Measurements from ENCODE around the gene ZCCHC24. TPM values are rescaled to one million over a fixed set of nuclear protein-coding genes. Genes with fewer than 3 reads are reported as not detected.

ZCCHC24 gene
- total RNA-seq, 1 donor from 2014 or later, result 31.8 TPM

GRCh38 chr10:79346388-79347225, 98.8 kb downstream of the ZCCHC24 start:
- peak overlapping the region; percentile 39 for H3K4me3 Mint-ChIP-seq
- peaks cover 16% of the 10 kb centered on the region for H3K4me1 Mint-ChIP-seq
- no peak overlapping the region for H3K27ac Mint-ChIP-seq
- DNase-seq (ENCODE audit: low spot score in 2 of 2, unreplicated experiment in 2 of 2), result peak in 1 of 2 experiments; percentile 34
- no peaks in the 10 kb centered on the region for H3K27me3 Mint-ChIP-seq (ENCODE audit: low read depth)
- TF ChIP-seq CTCF (IDR thresholded peaks at IDR 0.05; ENCODE audit: unreplicated experiment), result no peak
- no peaks in the 10 kb centered on the region for H3K9me3 Mint-ChIP-seq
- H3K36me3 Mint-ChIP-seq, result peaks cover 5% of the 10 kb centered on the region

- H3K36me3 Mint-ChIP-seq, result peaks cover 5% of the 10 kb centered on the region
- H3K4me3 Mint-ChIP-seq, result no peak overlapping the region
- peaks cover 16% of the 10 kb centered on the region for H3K4me1 Mint-ChIP-seq
- no peaks in the 10 kb centered on the region for H3K27me3 Mint-ChIP-seq (ENCODE audit: low read depth)
- DNase-seq (ENCODE audit: low spot score in 2 of 2, unreplicated experiment in 2 of 2), result peak in 1 of 2 experiments; percentile 13
- H3K9me3 Mint-ChIP-seq, result no peaks in the 10 kb centered on the region
- TF ChIP-seq CTCF (IDR thresholded peaks at IDR 0.05; ENCODE audit: unreplicated experiment), result no peak
- no peak overlapping the region for H3K27ac Mint-ChIP-seq
These were observed 99.4 kb downstream of the ZCCHC24 start for GRCh38 chr10:79346012-79346340.

GRCh38 chr10:79345241-79346011, 100.0 kb downstream of the ZCCHC24 start:
- peak in 1 of 2 experiments; percentile 37 for DNase-seq (ENCODE audit: low spot score in 2 of 2, unreplicated experiment in 2 of 2)
- Mint-ChIP-seq H3K4me3 (no peak overlapping the region), H3K27ac (no peak overlapping the region), H3K9me3 (no peaks in the 10 kb centered on the region), H3K27me3 (ENCODE audit: low read depth) (no peaks in the 10 kb centered on the region), H3K4me1 (peaks cover 16% of the 10 kb centered on the region), H3K36me3 (peaks cover 5% of the 10 kb centered on the region)
- no peak for TF ChIP-seq CTCF (IDR thresholded peaks at IDR 0.05; ENCODE audit: unreplicated experiment)

- TF ChIP-seq CTCF (IDR thresholded peaks at IDR 0.05; ENCODE audit: unreplicated experiment), result no peak
- Mint-ChIP-seq H3K4me1 (peaks cover 16% of the 10 kb centered on the region), H3K9me3 (no peaks in the 10 kb centered on the region), H3K27ac (no peak overlapping the region), H3K4me3 (no peak overlapping the region), H3K36me3 (no peaks in the 10 kb centered on the region), H3K27me3 (ENCODE audit: low read depth) (no peaks in the 10 kb centered on the region)
- peak in 1 of 2 experiments; percentile 10 for DNase-seq (ENCODE audit: low spot score in 2 of 2, unreplicated experiment in 2 of 2)
These were observed 100.8 kb downstream of the ZCCHC24 start for GRCh38 chr10:79344502-79345195.

- no peak for DNase-seq (ENCODE audit: low spot score in 2 of 2, unreplicated experiment in 2 of 2)
These were observed 102.4 kb downstream of the ZCCHC24 start for GRCh38 chr10:79342811-79343561.

More at GRCh38 chr10:79342811-79343561, 102.4 kb downstream of the ZCCHC24 start:
- Mint-ChIP-seq H3K27me3 (ENCODE audit: low read depth) (no peaks in the 10 kb centered on the region), H3K4me3 (no peak overlapping the region), H3K27ac (no peak overlapping the region), H3K9me3 (no peaks in the 10 kb centered on the region), H3K36me3 (no peaks in the 10 kb centered on the region), H3K4me1 (peaks cover 6% of the 10 kb centered on the region)
- TF ChIP-seq CTCF (IDR thresholded peaks at IDR 0.05; ENCODE audit: unreplicated experiment), result no peak
